HG02623 (cell line): ENCODE measurements around the gene HOMER3.

Experiments
- ATAC-seq: cut with Tn5 transposase; IDR thresholded peaks from one replicate; pipeline ENCODE4 v1.9.1; 2021; ENCODE audit warnings: moderate library complexity; ENCODE audit not compliant: unreplicated experiment

HOMER3 gene

DNA sequence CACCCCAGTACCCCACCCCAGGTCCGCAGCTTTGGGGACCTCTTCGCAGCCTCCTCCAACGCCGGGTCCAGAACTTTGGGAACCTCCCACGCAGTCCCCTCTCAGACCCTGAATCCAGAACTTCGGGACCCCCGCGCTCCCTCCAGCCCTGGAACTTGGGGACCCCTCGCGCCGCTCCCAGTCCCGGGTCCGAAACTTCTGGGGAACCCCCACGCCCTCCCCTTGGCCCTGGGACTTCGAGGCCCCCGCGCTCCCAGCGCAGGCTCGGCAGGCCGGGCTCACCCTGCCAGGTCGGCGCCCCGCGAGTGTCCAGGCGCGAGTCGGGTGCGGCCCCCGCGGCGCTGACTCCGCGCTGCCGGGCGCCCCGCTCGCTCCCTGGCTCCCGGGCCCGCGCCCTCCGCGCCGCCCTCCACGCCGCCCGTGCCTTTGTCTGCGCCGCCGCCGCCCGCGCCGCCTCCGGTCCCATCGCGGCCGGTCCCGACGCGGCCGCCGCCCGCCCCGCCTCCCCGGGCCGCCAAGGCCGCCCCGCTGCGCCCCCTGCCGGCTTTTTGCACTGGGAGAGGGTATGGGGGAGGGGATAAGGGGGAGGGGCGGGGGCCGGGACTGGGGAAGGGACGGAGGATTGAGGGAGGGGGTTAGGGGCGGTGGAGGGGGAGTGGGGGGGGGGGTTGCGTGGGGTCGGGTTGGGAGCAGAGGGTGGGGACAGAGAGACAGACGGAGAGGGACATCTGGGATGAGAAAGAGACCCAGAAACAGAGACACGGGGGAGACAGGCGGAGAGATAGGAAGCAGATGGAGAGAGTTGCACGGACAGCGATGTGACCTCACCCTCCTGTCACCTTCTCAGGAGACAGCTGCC is at the start of gene HOMER3:
TSS of gene HOMER3 (minus strand) at position 449 of the 859 bp plus-strand sequence. CDS start 2,235 bp downstream, outside the sequence.
- no peak for ATAC-seq

DNA sequence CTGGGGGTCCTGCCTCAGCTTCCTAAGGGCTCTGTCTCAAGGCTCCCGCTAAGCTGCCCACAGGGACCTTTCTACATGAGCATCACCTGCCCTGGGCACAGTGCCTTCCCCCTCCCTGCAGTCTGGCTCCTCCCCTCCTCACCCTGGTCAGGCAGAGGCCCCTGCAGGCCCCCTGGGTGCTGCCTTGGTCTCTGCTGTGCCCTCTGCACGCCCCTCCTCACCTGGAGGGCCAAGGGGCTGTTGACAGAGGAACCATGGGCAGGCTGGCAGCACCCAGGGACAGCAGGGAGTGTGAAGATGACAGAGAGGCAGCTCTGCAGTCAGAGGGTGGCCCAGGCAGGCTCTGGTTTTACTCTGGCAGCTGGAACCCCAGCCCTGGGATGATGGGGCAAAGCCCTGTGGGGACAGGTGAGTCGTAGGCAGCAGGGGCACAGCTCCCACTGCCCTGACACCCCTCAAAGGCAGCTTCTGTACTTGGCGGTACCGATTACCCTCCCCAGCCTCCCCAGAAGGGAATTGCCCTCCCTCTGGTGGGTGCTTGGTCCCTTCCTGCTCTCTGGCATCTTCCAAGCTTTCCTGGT is 49.2 kb upstream of the HOMER3 start:
- ATAC-seq, result no peak

- ATAC-seq, result no peak
Observed at GRCh38 chr19:18989316-18989715, 48.3 kb upstream of the HOMER3 start.

- ATAC-seq, result no peak
Observed at GRCh38 chr19:18987456-18987855, 46.4 kb upstream of the HOMER3 start.

DNA sequence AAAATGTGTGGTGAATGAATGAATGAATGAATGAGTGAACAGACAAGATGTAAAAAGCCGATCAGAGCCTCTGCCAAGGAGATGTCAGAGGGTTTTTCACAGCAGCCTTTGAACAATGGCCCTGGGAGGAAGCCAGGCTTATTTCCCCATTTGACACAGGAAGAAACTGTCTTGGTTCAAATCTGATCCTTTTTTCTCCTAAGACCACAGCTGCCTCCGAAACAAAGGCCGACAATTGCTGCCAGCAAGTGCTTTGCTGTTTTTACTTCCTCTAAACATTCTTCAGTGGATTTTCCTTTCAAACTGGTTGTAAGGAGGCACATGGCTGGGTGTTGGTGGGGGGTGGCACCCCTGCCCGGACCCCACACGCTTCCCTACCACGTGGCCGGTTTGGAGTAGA is 44.2 kb upstream of the HOMER3 start:
- no peak for ATAC-seq

DNA sequence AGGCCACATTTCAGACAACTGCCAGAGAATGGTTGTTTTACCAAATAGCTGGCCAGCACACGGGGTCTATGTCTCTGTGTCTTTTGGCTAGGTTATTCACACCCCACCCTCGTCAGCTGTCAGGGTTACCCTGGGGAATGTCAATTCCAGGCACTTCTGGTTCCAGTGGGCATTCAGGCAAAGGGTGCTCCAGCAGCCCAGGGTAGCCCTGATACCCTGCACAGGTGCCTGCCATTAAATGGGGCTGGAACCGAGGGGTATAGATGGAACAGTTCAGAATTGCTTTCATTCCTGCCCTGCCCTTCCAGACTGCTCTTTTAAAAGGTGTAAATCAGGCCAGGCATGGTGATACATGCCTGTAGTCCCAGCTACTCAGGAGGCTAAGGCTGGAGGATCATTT is 43.2 kb upstream of the HOMER3 start:
- ATAC-seq, result no peak

GRCh38 chr19:18982669-18983068 is 41.7 kb upstream of the HOMER3 start:
- no peak for ATAC-seq

- ATAC-seq, result no peak
Observed at GRCh38 chr19:18980432-18981020, 39.5 kb upstream of the HOMER3 start.

- no peak for ATAC-seq
Observed at GRCh38 chr19:18978616-18979015, 37.6 kb upstream of the HOMER3 start.

- ATAC-seq, result no peak
Observed at GRCh38 chr19:18975869-18976268, 34.9 kb upstream of the HOMER3 start.

GRCh38 chr19:18975011-18975410 is 34.0 kb upstream of the HOMER3 start:
- no peak for ATAC-seq

DNA sequence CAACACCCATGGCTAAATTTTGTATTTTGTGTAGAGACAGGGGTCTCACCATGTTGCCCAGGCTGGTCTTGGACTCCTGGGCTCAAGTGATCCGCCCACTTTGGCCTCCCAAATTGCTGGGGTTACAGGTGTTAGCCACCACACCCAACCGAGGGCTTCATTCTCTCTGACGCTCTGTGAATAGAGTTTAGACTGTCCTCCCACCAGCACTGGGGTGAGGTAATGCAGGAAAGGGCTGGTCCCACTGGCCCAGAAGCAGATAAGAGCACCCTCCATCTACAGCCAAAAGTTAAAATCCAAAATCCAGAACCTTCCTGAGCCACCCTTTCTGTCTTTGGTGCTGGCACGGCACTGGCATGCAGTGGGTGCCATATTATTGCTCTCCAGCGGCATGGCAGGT is 31.8 kb upstream of the HOMER3 start:
- no peak for ATAC-seq

GRCh38 chr19:18972301-18972811 is 31.3 kb upstream of the HOMER3 start:
- no peak for ATAC-seq

- ATAC-seq, result no peak
Observed at GRCh38 chr19:18969931-18970659, 29.1 kb upstream of the HOMER3 start.

DNA sequence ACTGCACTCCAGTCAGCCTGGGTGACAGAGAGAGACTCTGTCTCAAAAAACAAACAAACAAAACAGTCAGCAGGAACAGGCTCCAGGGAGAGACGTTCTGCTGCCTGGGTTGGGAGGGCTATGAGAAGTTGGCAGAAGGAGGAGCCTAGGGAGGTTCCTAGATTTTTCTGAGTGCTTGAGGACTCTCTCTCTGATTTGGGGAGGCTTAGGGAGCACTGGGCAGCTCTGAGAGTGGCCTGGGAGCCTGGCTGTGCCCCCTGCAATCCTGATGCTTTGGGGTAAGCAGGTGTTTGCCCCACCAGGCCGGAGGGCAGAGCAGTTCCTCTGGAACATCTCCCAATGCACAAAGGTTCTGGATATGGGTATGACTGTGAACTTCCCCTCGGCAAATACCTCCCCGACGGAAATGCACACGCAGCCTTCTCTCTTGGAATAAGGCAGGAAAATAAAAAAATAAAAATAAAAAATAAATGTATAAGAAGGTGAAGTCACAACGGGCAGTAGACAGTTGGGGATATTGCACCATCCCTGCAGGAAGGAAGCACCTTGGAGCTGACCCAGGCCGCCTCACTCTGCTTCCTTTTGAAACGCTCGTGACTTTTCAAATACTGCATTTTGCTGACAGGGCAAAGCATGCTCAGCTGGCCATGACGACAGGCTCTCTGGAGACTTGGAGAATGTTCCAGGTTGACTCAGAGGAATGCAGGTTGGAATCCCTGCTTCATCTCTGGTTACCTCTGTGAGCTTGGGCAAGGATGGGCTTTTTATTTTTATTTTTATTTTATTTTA is 26.5 kb upstream of the HOMER3 start:
- ATAC-seq, result no peak

DNA sequence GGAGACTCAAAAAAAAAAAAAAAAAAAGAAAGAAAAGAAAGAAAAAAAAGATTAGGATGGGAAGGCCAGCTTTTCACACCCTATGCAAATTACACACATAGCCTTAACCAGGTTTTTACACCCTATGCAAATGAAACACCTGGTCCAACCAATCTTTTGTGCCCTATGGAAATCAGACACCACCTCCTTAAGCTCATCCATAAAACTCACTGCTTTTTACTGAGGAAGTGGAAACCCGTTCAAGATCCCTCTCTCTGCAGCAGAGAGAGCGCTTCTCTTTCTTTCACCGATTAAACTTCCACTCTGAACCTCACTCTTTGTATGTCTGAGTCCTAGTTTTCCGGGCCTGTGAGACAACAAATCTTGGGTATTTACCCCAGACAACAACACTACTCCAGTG is 25.3 kb upstream of the HOMER3 start:
- ATAC-seq, result no peak

DNA sequence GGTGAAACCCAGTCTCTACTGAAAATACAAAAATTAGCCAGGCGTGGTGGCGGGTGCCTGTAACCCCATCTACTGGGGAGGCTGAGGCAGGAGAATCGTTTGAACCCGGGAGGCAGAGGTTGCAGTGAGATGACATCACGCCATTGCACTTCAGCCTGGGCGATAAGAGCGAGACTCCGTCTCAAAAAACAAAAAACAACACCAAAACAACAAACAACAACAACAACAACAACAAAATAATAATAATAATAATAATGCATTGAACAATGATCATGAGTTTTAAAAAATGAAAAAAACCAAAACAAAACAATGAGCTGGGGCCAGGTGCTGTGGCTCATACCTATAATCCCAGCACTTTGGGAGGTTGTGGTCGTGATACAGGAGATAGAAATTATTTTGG is 23.1 kb upstream of the HOMER3 start:
- no peak for ATAC-seq

DNA sequence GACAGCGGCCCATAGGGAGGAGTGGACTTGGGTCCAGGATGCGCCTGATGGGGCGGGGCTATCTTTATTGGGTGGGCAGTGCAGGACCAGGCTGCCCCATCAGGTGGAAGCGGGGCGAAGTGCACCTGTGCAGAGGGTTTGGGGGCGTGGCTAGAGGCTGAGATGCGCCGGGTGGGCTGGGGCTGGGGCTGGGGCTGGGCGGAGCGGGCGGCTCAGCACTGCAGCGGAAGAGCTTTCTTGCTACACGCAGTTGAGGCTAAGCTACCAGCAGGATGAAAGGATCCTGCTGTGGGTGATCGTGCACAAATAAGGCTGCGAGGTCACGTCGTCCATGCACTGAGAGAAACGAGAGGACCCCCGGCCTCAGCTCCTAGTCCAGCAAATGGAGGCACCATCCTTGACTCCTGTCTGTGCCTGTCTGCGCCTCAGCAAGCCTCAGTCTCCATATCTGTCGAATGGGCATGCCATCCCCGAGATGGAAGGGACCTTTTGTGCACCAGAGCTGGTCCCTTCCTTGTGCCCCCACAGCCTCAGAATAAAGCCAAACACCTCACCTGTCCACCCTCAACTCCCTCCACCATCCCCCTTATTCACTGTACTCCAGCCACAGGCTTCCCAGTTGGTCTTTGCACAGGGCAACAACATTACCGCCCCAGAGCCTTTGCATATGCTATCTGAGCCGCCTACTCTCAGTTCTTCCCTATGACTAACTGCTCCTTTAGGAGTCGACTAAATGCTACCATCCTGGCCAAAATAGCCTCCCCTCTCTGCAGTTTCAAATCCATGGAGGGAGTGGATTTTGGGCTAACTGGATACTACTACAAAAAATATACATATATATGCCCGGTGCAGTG is 21.0 kb upstream of the HOMER3 start:
- no peak for ATAC-seq

GRCh38 chr19:18960370-18960769 is 19.4 kb upstream of the HOMER3 start:
- ATAC-seq, result no peak

- no peak for ATAC-seq
Observed at GRCh38 chr19:18955042-18955441, 14.0 kb upstream of the HOMER3 start.
